Trophoblast cell (in vitro differentiated cells and primary cell): Measurements from ENCODE around the gene NRXN3.

Experiments used
- DNase-seq, 2 donors: peaks; one replicate each; pipeline ENCODE4 v3.0.0-alpha.2; 2016
- H2AFZ ChIP-seq: 2 replicates; pipeline ENCODE4 v1.6.1; 2013; ENCODE audit warnings: low read length, moderate library complexity, mild to moderate bottlenecking; ENCODE audit not compliant: insufficient read depth, poor library complexity
- H2AK5ac ChIP-seq: 2 replicates; pipeline ENCODE4 v1.6.1; 2013; ENCODE audit warnings: mild to moderate bottlenecking, low read length
- H2BK120ac ChIP-seq: 2 replicates; pipeline ENCODE4 v1.6.1; 2013; ENCODE audit warnings: low read length, mild to moderate bottlenecking, moderate library complexity; ENCODE audit not compliant: insufficient read depth, poor library complexity
- H2BK12ac ChIP-seq: 2 replicates; pipeline ENCODE4 v1.6.1; 2013; ENCODE audit warnings: mild to moderate bottlenecking, low read length, moderate library complexity
- H2BK5ac ChIP-seq: 2 replicates; pipeline ENCODE4 v1.6.1; 2013; ENCODE audit warnings: low read length, low read depth, moderate library complexity, mild to moderate bottlenecking; ENCODE audit not compliant: poor library complexity
- H3K14ac ChIP-seq: 2 replicates; pipeline ENCODE4 v1.6.1; 2013; ENCODE audit warnings: mild to moderate bottlenecking, low read length
- H3K18ac ChIP-seq: 2 replicates; pipeline ENCODE4 v1.6.1; 2013; ENCODE audit warnings: mild to moderate bottlenecking, low read length
- H3K23ac ChIP-seq: 2 replicates; pipeline ENCODE4 v1.6.1; 2013; ENCODE audit warnings: low read length
- H3K27ac ChIP-seq: 2 replicates; pipeline ENCODE4 v1.5.1; 2013; ENCODE audit warnings: low read depth, mild to moderate bottlenecking, inconsistent platforms, low read length, moderate library complexity
- H3K27me3 ChIP-seq: 2 replicates; pipeline ENCODE4 v1.6.1; 2013; ENCODE audit warnings: inconsistent platforms, mild to moderate bottlenecking, low read length, moderate library complexity; ENCODE audit not compliant: insufficient read depth
- H3K36me3 ChIP-seq, 2 experiments: 1 replicate in 1 of 2; 2 replicates in 1 of 2; pipeline ENCODE4 v1.6.1; 2013; ENCODE audit warnings: low read length in 2 of 2, mild to moderate bottlenecking in 2 of 2, moderate library complexity in 1 of 2; ENCODE audit not compliant: insufficient read depth in 2 of 2, control insufficient read depth in 1 of 2
- H3K4ac ChIP-seq: 2 replicates; pipeline ENCODE4 v1.6.1; 2013; ENCODE audit warnings: low read depth, mild to moderate bottlenecking, low read length, moderate library complexity
- H3K4me1 ChIP-seq, 2 experiments: 1 replicate in 1 of 2; 2 replicates in 1 of 2; pipeline ENCODE4 v1.6.1; 2013; ENCODE audit warnings: low read length in 2 of 2, mild to moderate bottlenecking in 2 of 2, moderate library complexity in 1 of 2; ENCODE audit not compliant: insufficient read depth in 2 of 2, control insufficient read depth in 1 of 2
- H3K4me2 ChIP-seq: 2 replicates; pipeline ENCODE4 v1.6.1; 2013; ENCODE audit warnings: inconsistent platforms, mild to moderate bottlenecking, low read length, moderate library complexity
- H3K4me3 ChIP-seq: 2 replicates; pipeline ENCODE4 v1.5.1; 2013; ENCODE audit warnings: mild to moderate bottlenecking, low read depth, low read length, inconsistent platforms
- H3K79me1 ChIP-seq: one replicate; pipeline ENCODE4 v1.6.1; 2013; ENCODE audit warnings: low read length
- H3K79me2 ChIP-seq: 2 replicates; pipeline ENCODE4 v1.6.1; 2013; ENCODE audit warnings: low read length, mild to moderate bottlenecking; ENCODE audit not compliant: control insufficient read depth, insufficient read depth, poor library complexity
- H3K9ac ChIP-seq: 2 replicates; pipeline ENCODE4 v1.6.1; 2013; ENCODE audit warnings: mild to moderate bottlenecking, low read length
- H3K9me3 ChIP-seq: 2 replicates; pipeline ENCODE4 v1.6.1; 2013; ENCODE audit warnings: low read depth, mild to moderate bottlenecking, control low read depth, inconsistent platforms, low read length; ENCODE audit not compliant: insufficient read depth
- H4K12ac ChIP-seq: 2 replicates; pipeline ENCODE4 v1.6.1; 2013; ENCODE audit warnings: low read depth, mild to moderate bottlenecking, low read length, moderate library complexity
- H4K8ac ChIP-seq: 2 replicates; pipeline ENCODE4 v1.6.1; 2013; ENCODE audit warnings: low read depth, mild to moderate bottlenecking, low read length, moderate library complexity
- H4K91ac ChIP-seq: one replicate; pipeline ENCODE4 v1.6.1; 2013; ENCODE audit warnings: low read depth, mild to moderate bottlenecking, low read length, moderate library complexity
- WGBS: extraction: QIAGEN DNeasy Blood & Tissue Kit; methylation state at CpG from one replicate; pipeline ENCODE4 v1.1.7; 2013; ENCODE audit warnings: missing lambda C conversion rate; ENCODE audit not compliant: insufficient read length, insufficient coverage; ENCODE audit errors: extremely low coverage; 5-methylcytosine and 5-hydroxymethylcytosine counted together

NRXN3 gene

GRCh38 chr14:78829274-78829673 is 659.1 kb downstream of the NRXN3 start:
- H2AFZ ChIP-seq, result no peak overlapping the region
- no peaks in the 10 kb centered on the region for H3K9me3 ChIP-seq
- H4K8ac ChIP-seq, result no peak overlapping the region
- H3K18ac ChIP-seq, result no peak overlapping the region
- no peak overlapping the region for H3K14ac ChIP-seq
- no peak overlapping the region for H4K91ac ChIP-seq
- no peak overlapping the region for H3K4me3 ChIP-seq
- WGBS, result no CpG with 5 or more reads among the region's 1 CpG
- no peaks in the 10 kb centered on the region for H3K79me1 ChIP-seq
- H3K27ac ChIP-seq, result no peak overlapping the region
- no peak for DNase-seq
- H3K4ac ChIP-seq, result no peak overlapping the region
- no peak overlapping the region for H4K12ac ChIP-seq
- no peak overlapping the region for H3K4me2 ChIP-seq
- no peak overlapping the region for H3K9ac ChIP-seq
- H2BK12ac ChIP-seq, result no peak overlapping the region
- no peaks in the 10 kb centered on the region for H3K4me1 ChIP-seq
- H2BK5ac ChIP-seq, result no peak overlapping the region
- H3K36me3 ChIP-seq, result no peaks in the 10 kb centered on the region
- no peaks in the 10 kb centered on the region for H3K27me3 ChIP-seq
- H3K23ac ChIP-seq, result no peak overlapping the region
- no peaks in the 10 kb centered on the region for H3K79me2 ChIP-seq
- H2BK120ac ChIP-seq, result no peak overlapping the region
- no peak overlapping the region for H2AK5ac ChIP-seq

- no peaks in the 10 kb centered on the region for H3K9me3 ChIP-seq
- no peak overlapping the region for H4K91ac ChIP-seq
- no peak overlapping the region for H3K27ac ChIP-seq
- no peak overlapping the region for H3K14ac ChIP-seq
- DNase-seq, result no peak
- no peak overlapping the region for H3K4ac ChIP-seq
- H3K4me3 ChIP-seq, result no peak overlapping the region
- H2AFZ ChIP-seq, result no peak overlapping the region
- WGBS, result no CpG with 5 or more reads among the region's 12 CpGs
- H3K27me3 ChIP-seq, result no peaks in the 10 kb centered on the region
- no peak overlapping the region for H2AK5ac ChIP-seq
- no peaks in the 10 kb centered on the region for H3K36me3 ChIP-seq
- H2BK120ac ChIP-seq, result no peak overlapping the region
- no peak overlapping the region for H2BK5ac ChIP-seq
- no peaks in the 10 kb centered on the region for H3K79me2 ChIP-seq
- H3K23ac ChIP-seq, result no peak overlapping the region
- no peak overlapping the region for H4K8ac ChIP-seq
- H3K18ac ChIP-seq, result no peak overlapping the region
- H4K12ac ChIP-seq, result no peak overlapping the region
- no peak overlapping the region for H3K4me2 ChIP-seq
- H3K79me1 ChIP-seq, result no peaks in the 10 kb centered on the region
- no peaks in the 10 kb centered on the region for H3K4me1 ChIP-seq
- H3K9ac ChIP-seq, result no peak overlapping the region
- no peak overlapping the region for H2BK12ac ChIP-seq
These were observed 664.7 kb downstream of the NRXN3 start for GRCh38 chr14:78834766-78835451.

- no peak overlapping the region for H4K8ac ChIP-seq
- H3K79me2 ChIP-seq, result no peaks in the 10 kb centered on the region
- WGBS, result no CpG with 5 or more reads among the region's 1 CpG
- no peaks in the 10 kb centered on the region for H3K79me1 ChIP-seq
- H3K23ac ChIP-seq, result no peak overlapping the region
- no peak overlapping the region for H2BK5ac ChIP-seq
- H3K18ac ChIP-seq, result no peak overlapping the region
- no peak overlapping the region for H2BK120ac ChIP-seq
- no peak overlapping the region for H4K91ac ChIP-seq
- no peak overlapping the region for H3K4me2 ChIP-seq
- H3K9ac ChIP-seq, result no peak overlapping the region
- H3K4ac ChIP-seq, result no peak overlapping the region
- no peak overlapping the region for H3K4me3 ChIP-seq
- H3K27me3 ChIP-seq, result no peaks in the 10 kb centered on the region
- H3K27ac ChIP-seq, result no peak overlapping the region
- H3K36me3 ChIP-seq, result no peaks in the 10 kb centered on the region
- H3K4me1 ChIP-seq, result no peaks in the 10 kb centered on the region
- no peak for DNase-seq
- no peak overlapping the region for H2AK5ac ChIP-seq
- H3K9me3 ChIP-seq, result no peaks in the 10 kb centered on the region
- H2BK12ac ChIP-seq, result no peak overlapping the region
- no peak overlapping the region for H4K12ac ChIP-seq
- H3K14ac ChIP-seq, result no peak overlapping the region
- H2AFZ ChIP-seq, result no peak overlapping the region
These were observed 665.7 kb downstream of the NRXN3 start for GRCh38 chr14:78835909-78836308.

DNA sequence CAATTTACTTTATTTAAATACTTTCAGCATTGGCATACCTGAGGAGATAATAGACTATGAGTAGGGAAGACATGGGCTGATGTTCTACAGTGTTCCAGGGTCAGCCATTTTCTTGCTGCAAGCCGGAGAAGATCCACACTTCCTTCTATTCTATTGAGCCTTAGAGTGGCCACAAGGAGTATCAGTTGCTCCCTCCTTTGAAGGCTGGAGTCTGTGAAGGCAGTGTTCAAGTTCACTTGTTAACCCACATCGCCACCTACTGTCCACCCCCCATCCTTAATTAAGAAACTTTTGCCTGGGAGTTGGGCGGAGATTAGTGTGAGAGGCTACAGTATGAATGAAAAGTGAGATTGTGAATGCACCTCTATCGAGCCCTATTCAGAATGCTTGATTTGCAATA is 666.6 kb downstream of the NRXN3 start:
- Histone ChIP-seq H3K9ac (no peak overlapping the region), H3K14ac (no peak overlapping the region), H3K9me3 (no peaks in the 10 kb centered on the region), H3K4ac (no peak overlapping the region), H2BK5ac (no peak overlapping the region), H2AFZ (no peak overlapping the region), H3K4me2 (no peak overlapping the region), H3K27ac (no peak overlapping the region), H4K8ac (no peak overlapping the region), H3K79me1 (no peaks in the 10 kb centered on the region), H3K79me2 (no peaks in the 10 kb centered on the region), H3K4me1 (no peaks in the 10 kb centered on the region), H2BK120ac (no peak overlapping the region), H3K18ac (no peak overlapping the region), H3K23ac (no peak overlapping the region), H3K27me3 (no peaks in the 10 kb centered on the region), H3K4me3 (no peak overlapping the region), H2AK5ac (no peak overlapping the region), H3K36me3 (no peaks in the 10 kb centered on the region), H4K12ac (no peak overlapping the region), H2BK12ac (no peak overlapping the region), H4K91ac (no peak overlapping the region)
- WGBS, result no CpG with 5 or more reads among the region's 4 CpGs
- peak; percentile 41 to 49 for DNase-seq
